ENCODE data around the gene HS3ST3A1. TPM values are rescaled to one million over a fixed set of nuclear protein-coding genes. Genes with fewer than 3 reads are reported as not detected.

The HS3ST3A1 gene
- total RNA-seq, 4 donors from 2014 or later, result 2.9 to 10.5 (median 5.0) TPM

DNA sequence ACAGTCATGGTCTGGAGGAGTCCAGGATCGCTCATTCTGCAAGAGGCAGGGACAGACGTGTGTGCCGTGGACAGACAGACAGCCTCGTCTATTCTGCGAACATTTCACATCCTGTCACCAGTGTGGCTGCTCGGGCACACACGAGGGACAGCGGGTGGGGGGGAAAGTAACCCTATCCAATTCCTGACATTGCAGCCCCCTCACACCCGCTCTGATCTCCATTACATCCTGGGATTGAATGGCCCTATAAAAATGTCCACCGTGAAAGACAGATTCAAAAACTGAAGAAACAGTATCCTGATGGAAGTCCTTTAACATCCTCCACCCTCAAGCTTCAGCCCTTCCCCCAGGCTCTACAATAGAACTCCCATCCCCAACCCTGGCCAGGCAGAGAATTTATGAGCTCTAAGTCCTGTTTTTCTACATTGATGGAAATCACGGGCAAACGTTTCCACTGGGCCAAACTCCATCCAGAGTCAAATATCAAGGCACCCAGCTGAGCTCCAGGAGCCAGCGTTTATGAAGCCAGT, 39.4 kb downstream of the HS3ST3A1 start:
- WGBS, result 67% methylated on average over 13 of the region's 13 CpGs
- Histone ChIP-seq H3K27me3 (no peaks in the 10 kb centered on the region), H3K9me3 (no peaks in the 10 kb centered on the region), H3K4me3 (no peak overlapping the region), H3K36me3 (no peaks in the 10 kb centered on the region), H3K27ac (no peak overlapping the region), H3K4me1 (no peaks in the 10 kb centered on the region)
- DNase-seq (ENCODE audit: low spot score in 2 of 2), result peak in 1 of 2 donors; percentile 70
- TF ChIP-seq POLR2A (IDR thresholded peaks at IDR 0.05), result no peak
- TF ChIP-seq, protein P1, sequence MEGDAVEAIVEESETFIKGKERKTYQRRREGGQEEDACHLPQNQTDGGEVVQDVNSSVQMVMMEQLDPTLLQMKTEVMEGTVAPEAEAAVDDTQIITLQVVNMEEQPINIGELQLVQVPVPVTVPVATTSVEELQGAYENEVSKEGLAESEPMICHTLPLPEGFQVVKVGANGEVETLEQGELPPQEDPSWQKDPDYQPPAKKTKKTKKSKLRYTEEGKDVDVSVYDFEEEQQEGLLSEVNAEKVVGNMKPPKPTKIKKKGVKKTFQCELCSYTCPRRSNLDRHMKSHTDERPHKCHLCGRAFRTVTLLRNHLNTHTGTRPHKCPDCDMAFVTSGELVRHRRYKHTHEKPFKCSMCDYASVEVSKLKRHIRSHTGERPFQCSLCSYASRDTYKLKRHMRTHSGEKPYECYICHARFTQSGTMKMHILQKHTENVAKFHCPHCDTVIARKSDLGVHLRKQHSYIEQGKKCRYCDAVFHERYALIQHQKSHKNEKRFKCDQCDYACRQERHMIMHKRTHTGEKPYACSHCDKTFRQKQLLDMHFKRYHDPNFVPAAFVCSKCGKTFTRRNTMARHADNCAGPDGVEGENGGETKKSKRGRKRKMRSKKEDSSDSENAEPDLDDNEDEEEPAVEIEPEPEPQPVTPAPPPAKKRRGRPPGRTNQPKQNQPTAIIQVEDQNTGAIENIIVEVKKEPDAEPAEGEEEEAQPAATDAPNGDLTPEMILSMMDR (IDR thresholded peaks at IDR 0.05), result no peak
- no peak for TF ChIP-seq POLR2AphosphoS5 (IDR thresholded peaks at IDR 0.05)
- TF ChIP-seq EP300 (IDR thresholded peaks at IDR 0.05), result no peak

DNA sequence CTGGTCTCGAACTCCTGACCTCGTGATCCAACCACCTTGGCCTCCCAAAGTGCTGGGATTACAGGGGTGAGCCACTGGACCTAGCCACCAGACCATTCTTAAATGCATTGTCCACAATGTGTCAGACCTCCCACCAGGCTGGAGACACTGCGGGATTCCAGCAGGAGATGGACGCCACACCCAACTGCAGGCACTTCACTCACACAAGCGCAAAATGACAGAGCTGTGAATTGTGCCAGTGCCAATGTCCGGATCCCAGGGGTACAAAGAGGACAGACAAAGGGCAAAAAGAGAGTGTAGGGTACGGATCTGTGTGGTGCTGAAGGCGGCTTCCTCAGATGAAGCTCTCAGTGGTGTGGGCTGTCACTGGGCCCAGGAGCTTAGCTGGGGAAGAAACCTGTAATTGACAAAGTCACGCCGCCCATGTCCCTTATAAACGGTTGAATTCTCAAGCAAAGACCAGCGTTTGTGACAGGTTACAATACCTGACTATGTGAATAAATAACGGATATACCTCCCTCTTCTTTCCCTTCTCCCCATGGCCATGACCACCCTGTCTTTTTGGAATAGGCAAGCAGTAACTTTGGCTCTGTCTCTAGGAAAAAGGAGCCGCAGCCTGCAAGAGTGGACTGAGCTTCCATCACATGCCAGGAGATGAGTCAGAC, 40.0 kb downstream of the HS3ST3A1 start:
- H3K27me3 ChIP-seq, result no peaks in the 10 kb centered on the region
- 85% methylated on average over 14 of the region's 14 CpGs for WGBS
- H3K27ac ChIP-seq, result no peak overlapping the region
- H3K36me3 ChIP-seq, result no peaks in the 10 kb centered on the region
- no peak for TF ChIP-seq EP300 (IDR thresholded peaks at IDR 0.05)
- no peak for TF ChIP-seq POLR2A (IDR thresholded peaks at IDR 0.05)
- TF ChIP-seq, protein P1 (IDR thresholded peaks at IDR 0.05), result no peak
- no peak for TF ChIP-seq POLR2AphosphoS5 (IDR thresholded peaks at IDR 0.05)
- H3K9me3 ChIP-seq, result no peaks in the 10 kb centered on the region
- no peak overlapping the region for H3K4me3 ChIP-seq
- no peaks in the 10 kb centered on the region for H3K4me1 ChIP-seq
- DNase-seq (ENCODE audit: low spot score in 2 of 2), result no peak

DNA sequence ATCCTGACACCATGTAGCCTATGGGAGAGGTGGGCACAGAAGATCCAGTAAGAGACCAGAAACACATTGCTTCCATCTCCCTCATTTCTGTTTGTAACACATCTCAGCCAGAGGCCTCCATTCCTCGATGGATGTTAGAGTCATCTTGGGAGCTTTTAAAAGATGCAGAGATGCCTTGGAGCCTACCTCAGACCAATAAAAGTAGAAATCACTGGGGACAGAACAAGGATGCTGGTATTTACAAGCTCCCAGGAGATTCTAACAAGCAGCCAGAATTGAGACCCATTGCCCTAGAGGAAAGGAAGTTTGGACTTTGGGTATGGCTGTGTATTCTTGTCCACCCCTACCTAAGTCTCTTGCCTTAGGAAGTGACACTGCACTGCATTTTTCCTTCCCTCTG, 40.8 kb downstream of the HS3ST3A1 start:
- no peaks in the 10 kb centered on the region for H3K4me1 ChIP-seq
- H3K36me3 ChIP-seq, result no peaks in the 10 kb centered on the region
- no peak for DNase-seq (ENCODE audit: low spot score in 2 of 2)
- no peak for TF ChIP-seq POLR2AphosphoS5 (IDR thresholded peaks at IDR 0.05)
- TF ChIP-seq POLR2A (IDR thresholded peaks at IDR 0.05), result no peak
- TF ChIP-seq, protein P1 (IDR thresholded peaks at IDR 0.05), result no peak
- no peak for TF ChIP-seq EP300 (IDR thresholded peaks at IDR 0.05)
- 37% methylated on average over 1 of the region's 1 CpG for WGBS
- no peak overlapping the region for H3K4me3 ChIP-seq
- no peaks in the 10 kb centered on the region for H3K27me3 ChIP-seq
- no peak overlapping the region for H3K27ac ChIP-seq
- no peaks in the 10 kb centered on the region for H3K9me3 ChIP-seq

DNA sequence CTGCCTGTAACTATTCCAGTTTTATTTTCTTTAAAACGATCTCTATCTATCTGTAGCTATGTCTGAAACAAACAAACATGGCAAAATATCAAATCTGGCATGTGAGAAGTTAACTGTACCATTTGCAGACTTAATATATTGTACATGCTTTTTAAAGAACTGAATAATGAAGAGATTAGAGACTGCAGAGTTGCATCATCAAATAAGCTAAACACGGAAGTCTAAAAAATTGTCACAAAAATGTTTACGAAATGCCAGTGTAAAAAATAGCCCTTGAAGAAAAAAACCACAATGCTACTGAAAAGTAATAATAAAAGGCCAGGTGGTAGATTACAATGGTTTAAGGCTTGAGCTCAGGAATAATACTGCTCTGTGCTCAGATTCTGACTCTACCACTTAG, 43.1 kb downstream of the HS3ST3A1 start:
- H3K27me3 ChIP-seq, result no peaks in the 10 kb centered on the region
- H3K4me3 ChIP-seq, result no peak overlapping the region
- no peaks in the 10 kb centered on the region for H3K36me3 ChIP-seq
- H3K9me3 ChIP-seq, result no peaks in the 10 kb centered on the region
- WGBS, result 58% methylated on average over 3 of the region's 3 CpGs
- TF ChIP-seq POLR2A (IDR thresholded peaks at IDR 0.05), result no peak
- DNase-seq (ENCODE audit: low spot score in 2 of 2), result no peak
- H3K27ac ChIP-seq, result no peak overlapping the region
- H3K4me1 ChIP-seq, result no peaks in the 10 kb centered on the region

DNA sequence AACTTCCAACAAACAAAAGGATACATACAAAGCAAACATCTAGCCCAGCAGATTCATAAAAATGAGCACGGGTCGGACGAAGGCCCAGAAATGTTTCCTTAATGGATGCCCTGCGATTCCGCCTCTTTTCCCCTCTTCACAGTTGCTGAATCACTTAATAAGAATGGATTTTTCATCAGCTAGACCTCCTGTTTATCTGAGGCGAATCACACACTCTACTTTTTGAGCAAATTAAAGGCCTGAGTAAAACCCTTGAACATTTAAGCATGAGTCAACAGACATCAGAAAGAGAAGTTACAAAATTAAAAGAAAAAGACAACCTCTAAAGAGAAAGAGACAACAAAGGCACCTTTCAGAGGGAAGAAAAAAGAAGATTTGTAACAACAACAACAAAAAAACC, 44.7 kb downstream of the HS3ST3A1 start:
- 82% methylated on average over 6 of the region's 6 CpGs for WGBS
- H3K27ac ChIP-seq, result no peak overlapping the region
- no peak for DNase-seq (ENCODE audit: low spot score in 2 of 2)
- H3K27me3 ChIP-seq, result no peaks in the 10 kb centered on the region
- no peak overlapping the region for H3K4me3 ChIP-seq
- no peaks in the 10 kb centered on the region for H3K4me1 ChIP-seq
- TF ChIP-seq, protein P1 (IDR thresholded peaks at IDR 0.05), result no peak
- TF ChIP-seq POLR2A (IDR thresholded peaks at IDR 0.05), result no peak
- no peak for TF ChIP-seq POLR2AphosphoS5 (IDR thresholded peaks at IDR 0.05)
- no peak for TF ChIP-seq EP300 (IDR thresholded peaks at IDR 0.05)
- no peaks in the 10 kb centered on the region for H3K9me3 ChIP-seq
- no peaks in the 10 kb centered on the region for H3K36me3 ChIP-seq

Measured in suprapubic skin (tissue), 4 donors.